Right ventricle myocardium inferior (tissue), 1 donor: ENCODE results near the gene BLNK. TPM values are rescaled to one million over a fixed set of nuclear protein-coding genes. Genes with fewer than 3 reads are reported as not detected.

ENCODE experiments used
- ATAC-seq: fragments of 200-7000 bp; cut with Tn5 transposase; one replicate; pipeline ENCODE4 v1.9.1; 2020; ENCODE audit warnings: mild to moderate bottlenecking, moderate library complexity
- DNase-seq: peaks from one replicate; pipeline ENCODE4 v3.0.0; 2021; ENCODE audit errors: missing footprints
- intact Hi-C: fragments of 100-400 bp; cut with DNase I; formaldehyde crosslinking; loops from one replicate; pipeline ENCODE4 v1.11.0; 2022
- total RNA-seq: library from RNA; stranded (reverse); fragmentation: NEBNext Ultra II Directional; extraction: Animal tissue kit (Norgen Biotek cat#: 25700); gene quantifications from one replicate; pipeline ENCODE4 v1.2.1, GENCODE V29; 2021
- donor health status: DM: no; HTN: yes; CAD: no; lungs with severe emphysema.

The BLNK gene
- total RNA-seq, 1 donor from 2014 or later, result 1.4 TPM

- intact Hi-C loops, result no loop called here
- ATAC-seq (no peak), DNase-seq (no peak)
Measured at GRCh38 chr10:96238646-96239623, 32.4 kb downstream of the BLNK start.

- ATAC-seq (no peak), DNase-seq (no peak)
- intact Hi-C loops, result no loop called here
Measured at GRCh38 chr10:96236876-96237275, 34.5 kb downstream of the BLNK start.

- DNase-seq (no peak), ATAC-seq (peak; percentile 35)
- intact Hi-C loops, result no loop called here
Measured at GRCh38 chr10:96236090-96236478, 35.3 kb downstream of the BLNK start.

- ATAC-seq (no peak), DNase-seq (no peak)
- intact Hi-C loops, result no loop called here
Measured at GRCh38 chr10:96235326-96236089, 35.9 kb downstream of the BLNK start.

- ATAC-seq, result peak; percentile 64
- intact Hi-C loops, result loop anchor here (5.0 kb wide), 1 partner anchor 43 kb away; no protein-coding TSS in a partner anchor
- no peak for DNase-seq
Measured at GRCh38 chr10:96233959-96234358, 37.4 kb downstream of the BLNK start.

GRCh38 chr10:96230527-96230926 lies 40.8 kb downstream of the BLNK start:
- intact Hi-C loops, result loop anchor here (5.0 kb wide), 1 partner anchor 47 kb away; no protein-coding TSS in a partner anchor
- DNase-seq (no peak), ATAC-seq (no peak)

- intact Hi-C loops, result loop anchor here (1.0 to 5.0 kb wide), 2 partner anchors 48 to 64 kb away; no protein-coding TSS in a partner anchor
- ATAC-seq, result peak; percentile 60
Measured at GRCh38 chr10:96229568-96230030, 41.8 kb downstream of the BLNK start.

GRCh38 chr10:96228408-96228994 lies 42.9 kb downstream of the BLNK start:
- ATAC-seq (no peak), DNase-seq (no peak)
- intact Hi-C loops, result no loop called here

More at GRCh38 chr10:96229568-96230030, 41.8 kb downstream of the BLNK start:
- DNase-seq, result peak; percentile 91

- intact Hi-C loops, result no loop called here
- DNase-seq (no peak), ATAC-seq (no peak)
Measured at GRCh38 chr10:96227206-96227605, 44.2 kb downstream of the BLNK start.

- DNase-seq (no peak), ATAC-seq (no peak)
- intact Hi-C loops, result no loop called here
Measured at GRCh38 chr10:96225119-96225518, 46.2 kb downstream of the BLNK start.

- no peak for ATAC-seq
- intact Hi-C loops, result no loop called here
- DNase-seq, result no peak
Measured at GRCh38 chr10:96222908-96223307, 48.5 kb downstream of the BLNK start.

- DNase-seq (no peak), ATAC-seq (no peak)
- intact Hi-C loops, result no loop called here
Measured at GRCh38 chr10:96222441-96222840, 48.9 kb downstream of the BLNK start.

GRCh38 chr10:96218826-96219225 lies 52.5 kb downstream of the BLNK start:
- ATAC-seq, result no peak
- intact Hi-C loops, result no loop called here
- no peak for DNase-seq

- intact Hi-C loops, result no loop called here
- no peak for ATAC-seq
Measured at GRCh38 chr10:96217711-96218110, 53.7 kb downstream of the BLNK start.

GRCh38 chr10:96216775-96217174 lies 54.6 kb downstream of the BLNK start:
- intact Hi-C loops, result no loop called here
- no peak for ATAC-seq
- no peak for DNase-seq

More at GRCh38 chr10:96217711-96218110, 53.7 kb downstream of the BLNK start:
- DNase-seq, result no peak

- intact Hi-C loops, result no loop called here
- ATAC-seq, result no peak
- DNase-seq, result no peak
Measured at GRCh38 chr10:96212911-96213310, 58.5 kb downstream of the BLNK start.

- ATAC-seq (no peak), DNase-seq (no peak)
Measured at GRCh38 chr10:96211764-96212163, 59.6 kb downstream of the BLNK start.

GRCh38 chr10:96208946-96209345 lies 62.4 kb downstream of the BLNK start:
- no peak for DNase-seq

More at GRCh38 chr10:96211764-96212163, 59.6 kb downstream of the BLNK start:
- intact Hi-C loops, result no loop called here

GRCh38 chr10:96208271-96208670 lies 63.1 kb downstream of the BLNK start:
- no peak for DNase-seq
- intact Hi-C loops, result no loop called here
- ATAC-seq, result no peak

More at GRCh38 chr10:96208946-96209345, 62.4 kb downstream of the BLNK start:
- intact Hi-C loops, result no loop called here
- no peak for ATAC-seq
